ENCODE data around the gene SDK1.

- TF ChIP-seq EP300 (IDR thresholded peaks at IDR 0.05; ENCODE audit: borderline replicate concordance in 1 of 2, low read depth in 2 of 2, low read length in 2 of 2): no peak
- no peak for TF ChIP-seq CEBPB (IDR thresholded peaks at IDR 0.05; ENCODE audit: low read depth, low read length)
- no peak for TF ChIP-seq TCF12 (IDR thresholded peaks at IDR 0.05; ENCODE audit: low read depth, low read length)
- no peak for TF ChIP-seq POLR2AphosphoS5 (IDR thresholded peaks at IDR 0.05; ENCODE audit: low read depth, low read length)
- TF ChIP-seq, protein P1, sequence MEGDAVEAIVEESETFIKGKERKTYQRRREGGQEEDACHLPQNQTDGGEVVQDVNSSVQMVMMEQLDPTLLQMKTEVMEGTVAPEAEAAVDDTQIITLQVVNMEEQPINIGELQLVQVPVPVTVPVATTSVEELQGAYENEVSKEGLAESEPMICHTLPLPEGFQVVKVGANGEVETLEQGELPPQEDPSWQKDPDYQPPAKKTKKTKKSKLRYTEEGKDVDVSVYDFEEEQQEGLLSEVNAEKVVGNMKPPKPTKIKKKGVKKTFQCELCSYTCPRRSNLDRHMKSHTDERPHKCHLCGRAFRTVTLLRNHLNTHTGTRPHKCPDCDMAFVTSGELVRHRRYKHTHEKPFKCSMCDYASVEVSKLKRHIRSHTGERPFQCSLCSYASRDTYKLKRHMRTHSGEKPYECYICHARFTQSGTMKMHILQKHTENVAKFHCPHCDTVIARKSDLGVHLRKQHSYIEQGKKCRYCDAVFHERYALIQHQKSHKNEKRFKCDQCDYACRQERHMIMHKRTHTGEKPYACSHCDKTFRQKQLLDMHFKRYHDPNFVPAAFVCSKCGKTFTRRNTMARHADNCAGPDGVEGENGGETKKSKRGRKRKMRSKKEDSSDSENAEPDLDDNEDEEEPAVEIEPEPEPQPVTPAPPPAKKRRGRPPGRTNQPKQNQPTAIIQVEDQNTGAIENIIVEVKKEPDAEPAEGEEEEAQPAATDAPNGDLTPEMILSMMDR (IDR thresholded peaks at IDR 0.05; ENCODE audit: control extremely low read depth in 1 of 3, insufficient read depth in 1 of 3, low read depth in 1 of 3, low read length in 3 of 3): no peak
- TF ChIP-seq GABPA (IDR thresholded peaks at IDR 0.05; ENCODE audit: borderline replicate concordance, insufficient read depth, low read length): no peak
- no peak for TF ChIP-seq HDAC2 (IDR thresholded peaks at IDR 0.05; ENCODE audit: borderline replicate concordance in 1 of 2, low read depth in 2 of 2, low read length in 2 of 2)
- TF ChIP-seq RAD21 (IDR thresholded peaks at IDR 0.05 in 1 of 2, conservative IDR thresholded peaks at IDR 0.05 in 1 of 2; ENCODE audit: low read depth in 2 of 2, low read length in 2 of 2): no peak
- no peak for TF ChIP-seq EZH2 (IDR thresholded peaks at IDR 0.05; ENCODE audit: low read depth, low read length, severe bottlenecking)
- TF ChIP-seq POLR2A (IDR thresholded peaks at IDR 0.05; ENCODE audit: control extremely low read depth in 1 of 2, low read depth in 2 of 2, low read length in 2 of 2): no peak
- no peak for TF ChIP-seq PHF8 (conservative IDR thresholded peaks at IDR 0.05; ENCODE audit: low read depth, low read length)
Observed at GRCh38 chr7:4212376-4212775, 911.3 kb downstream of the SDK1 start.
